PC-3 (cell line): Measurements from ENCODE around the gene CBY3. TPM values are rescaled to one million over a fixed set of nuclear protein-coding genes. Genes with fewer than 3 reads are reported as not detected.
"Not testable (repeated sequence)": the region's sequence is repeated elsewhere in the genome, so short reads cannot be mapped to it uniquely, and the experiment has no call there.

ENCODE experiments used
- ATAC-seq: fragments of 200-7000 bp; cut with Tn5 transposase; 2 replicates; pipeline ENCODE4 v1.9.1; 2020; ENCODE audit warnings: mild to moderate bottlenecking, moderate library complexity
- BruUV-seq: library from RNA; stranded (reverse); fragments of 400-500 nt; replicated peaks from 2 replicates; lab custom pipeline; 2021; lab: Mats Ljungman, UMichigan
- CTCF ChIA-PET: fragments of 300-600 bp; sonication (Branson Sonifier 250); formaldehyde crosslinking; loops from one replicate; lab custom pipeline; 2022; ENCODE audit warnings: antibody characterized with exemption; lab: Charles Lee
- POLR2A ChIA-PET: fragments of 300-600 bp; sonication (Branson Sonifier 250); formaldehyde crosslinking; loops from one replicate; lab custom pipeline; 2022; ENCODE audit warnings: antibody characterized with exemption; ENCODE audit not compliant: unreplicated experiment; lab: Charles Lee
- DNase-seq: peaks from one replicate; pipeline ENCODE4 v3.0.0-alpha.2; 2015
- H2AFZ ChIP-seq: fragments of 300-600 bp; sonication (generic); 2 replicates; pipeline ENCODE4 v1.6.0; 2016; ENCODE audit warnings: antibody characterized with exemption, low read length
- H3F3A ChIP-seq: fragments of 300-600 bp; sonication (generic); one replicate; pipeline ENCODE4 v1.6.0; 2017; ENCODE audit warnings: antibody characterized with exemption, low read length, control low read depth, mild to moderate bottlenecking; ENCODE audit not compliant: unreplicated experiment
- H3K27ac ChIP-seq: fragments of 300-600 bp; sonication (generic); 2 replicates; pipeline ENCODE4 v1.5.1; 2016; ENCODE audit warnings: mild to moderate bottlenecking, low read length
- H3K27me3 ChIP-seq: fragments of 300-600 bp; sonication (generic); 2 replicates; pipeline ENCODE4 v1.6.1; 2016; ENCODE audit warnings: low read length, mixed read lengths
- H3K36me3 ChIP-seq: fragments of 300-600 bp; sonication (generic); 2 replicates; pipeline ENCODE4 v1.6.1; 2016; ENCODE audit warnings: low read depth, mixed run types, low read length, mixed read lengths
- H3K4me1 ChIP-seq: fragments of 300-600 bp; sonication (generic); 2 replicates; pipeline ENCODE4 v1.5.1; 2016; ENCODE audit warnings: low read length; ENCODE audit not compliant: insufficient read depth
- H3K4me2 ChIP-seq: fragments of 300-600 bp; sonication (generic); 2 replicates; pipeline ENCODE4 v1.6.0; 2016; ENCODE audit warnings: low read length
- H3K4me3 ChIP-seq: fragments of 300-600 bp; sonication (generic); 2 replicates; pipeline ENCODE4 v1.5.1; 2016; ENCODE audit warnings: mild to moderate bottlenecking, low read length, mixed read lengths
- H3K79me2 ChIP-seq: fragments of 300-600 bp; sonication (generic); 2 replicates; pipeline ENCODE4 v1.6.1; 2017; ENCODE audit warnings: low read length, mixed read lengths
- H3K9ac ChIP-seq: fragments of 300-600 bp; sonication (generic); 2 replicates; pipeline ENCODE4 v1.6.0; 2016; ENCODE audit warnings: mild to moderate bottlenecking, low read length
- H3K9me2 ChIP-seq: fragments of 300-600 bp; sonication (generic); replicated peaks from 2 replicates; pipeline ENCODE4 v1.6.1; 2016; ENCODE audit warnings: mixed run types, low read length, mixed read lengths
- H3K9me3 ChIP-seq: fragments of 300-600 bp; sonication (generic); 2 replicates; pipeline ENCODE4 v1.6.1; 2016; ENCODE audit warnings: low read length, mixed read lengths
- H4K20me1 ChIP-seq: fragments of 300-600 bp; sonication (generic); 2 replicates; pipeline ENCODE4 v1.6.1; 2016; ENCODE audit warnings: low read length, mixed read lengths
- CTCF ChIP-seq: fragments of 300-600 bp; sonication (generic); conservative IDR thresholded peaks from 2 replicates; pipeline ENCODE4 v1.5.1; 2017; ENCODE audit warnings: antibody characterized with exemption, low read depth, mild to moderate bottlenecking, low read length
- EZH2 ChIP-seq: fragments of 300-600 bp; sonication (generic); IDR thresholded peaks from one replicate; pipeline ENCODE4 v1.6.1; 2017; ENCODE audit warnings: antibody characterized with exemption, mild to moderate bottlenecking, low read length; ENCODE audit not compliant: unreplicated experiment
- EZH2phosphoT487 ChIP-seq: fragments of 300-600 bp; sonication (generic); IDR thresholded peaks from 2 replicates; pipeline ENCODE4 v1.6.1; 2018; ENCODE audit warnings: mild to moderate bottlenecking, antibody characterized with exemption, low read length, borderline replicate concordance
- intact Hi-C: fragments of 100-400 bp; cut with micrococcal nuclease; formaldehyde crosslinking; loops from 2 replicates; pipeline ENCODE4 v1.9.0; 2023
- total RNA-seq: library from RNA; depleted of rRNA; stranded (reverse); fragments of >200 nt; gene quantifications from 2 replicates; pipeline ENCODE4 v1.2.3, GENCODE V29; 2014

The CBY3 gene
- total RNA-seq, 1 experiment from 2014 or later: 1.4 TPM

DNA sequence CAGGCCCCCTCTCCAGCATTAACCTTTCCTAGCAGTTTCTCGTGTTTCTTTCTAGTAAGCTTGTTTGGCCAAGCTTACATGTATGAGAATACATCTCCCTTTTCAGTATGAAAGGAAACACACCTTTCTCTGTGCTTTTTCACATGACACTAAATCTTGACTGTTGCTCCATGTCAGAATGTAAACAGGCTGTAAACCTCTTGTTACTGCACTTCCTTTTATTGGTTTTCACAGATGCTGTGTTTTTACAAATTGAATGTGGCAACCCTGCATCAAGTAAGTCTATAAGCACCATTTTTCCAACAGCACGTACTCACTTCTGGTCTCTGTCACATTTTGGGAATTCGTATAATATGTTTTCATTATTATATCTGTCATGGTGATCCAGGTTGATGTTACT, 15.8 kb upstream of the CBY3 start:
- Histone ChIP-seq H3F3A (no peaks in the 10 kb centered on the region), H3K9me3 (no peaks in the 10 kb centered on the region), H3K4me1 (peaks cover 7% of the 10 kb centered on the region; the same call in 1 of the 2 replicates), H3K4me2 (no peak overlapping the region), H3K27me3 (no peaks in the 10 kb centered on the region), H3K27ac (no peak overlapping the region), H3K36me3 (no peaks in the 10 kb centered on the region), H4K20me1 (peaks cover 17% of the 10 kb centered on the region), H3K9ac (no peak overlapping the region), H3K9me2 (no peaks in the 10 kb centered on the region), H3K4me3 (no peak overlapping the region), H2AFZ (no peak overlapping the region), H3K79me2 (peaks cover 39% of the 10 kb centered on the region)
- CTCF ChIA-PET: no interaction called here
- DNase-seq: no peak
- BruUV-seq: no TSS peak
- intact Hi-C loops: no loop called here
- TF ChIP-seq EZH2phosphoT487 (no peak), CTCF (no peak), EZH2 (no peak)
- POLR2A ChIA-PET: no interaction called here
- no peak for ATAC-seq

DNA sequence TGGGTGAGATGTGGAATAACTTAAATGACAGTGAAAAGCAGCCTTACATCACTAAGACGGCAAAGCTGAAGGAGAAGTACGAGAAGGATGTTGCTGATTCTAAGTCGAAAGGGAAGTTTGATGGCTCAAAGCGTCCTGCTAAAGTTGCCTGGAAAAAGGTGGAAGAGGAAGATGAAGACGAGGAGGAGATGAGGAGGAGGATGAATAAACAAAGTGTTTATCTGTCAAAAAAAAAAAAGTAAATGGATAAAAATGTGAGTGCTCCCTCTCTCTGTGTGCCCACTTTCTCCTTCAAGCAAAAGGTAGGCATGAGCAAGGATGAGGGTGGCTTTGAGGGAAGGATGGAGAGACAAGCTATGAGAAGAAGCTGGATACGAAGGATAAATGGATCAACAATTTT, 13.7 kb upstream of the CBY3 start:
- DNase-seq (no peak), ATAC-seq (no peak)
- Histone ChIP-seq H4K20me1 (peaks cover 3% of the 10 kb centered on the region), H3K9me2 (no peaks in the 10 kb centered on the region), H3K27ac (no peak overlapping the region), H3K4me1 (0 out of 2 replicates have a peak, but pooled peaks cover 3% of the 10 kb centered on the region), H3K4me3 (no peak overlapping the region), H2AFZ (no peak overlapping the region), H3K27me3 (no peaks in the 10 kb centered on the region), H3K4me2 (no peak overlapping the region), H3K9ac (no peak overlapping the region), H3K79me2 (peaks cover 19% of the 10 kb centered on the region), H3K36me3 (no peaks in the 10 kb centered on the region), H3F3A (no peaks in the 10 kb centered on the region), H3K9me3 (no peaks in the 10 kb centered on the region)
- TF ChIP-seq CTCF (no peak), EZH2 (no peak), EZH2phosphoT487 (no peak)
- intact Hi-C loops: no loop called here
- CTCF ChIA-PET: no interaction called here
- POLR2A ChIA-PET: no interaction called here
- BruUV-seq: no TSS peak

GRCh38 chr5:179689212-179689611, 8.4 kb upstream of the CBY3 start:
- H3K27ac ChIP-seq, CTCF ChIA-PET, H3K36me3 ChIP-seq, intact Hi-C loops, H3K9me3 ChIP-seq, H3K4me2 ChIP-seq, H3K9me2 ChIP-seq, BruUV-seq, H3K4me1 ChIP-seq, ATAC-seq, POLR2A ChIA-PET, H3K79me2 ChIP-seq, H2AFZ ChIP-seq, H3K27me3 ChIP-seq, H3F3A ChIP-seq, H4K20me1 ChIP-seq, H3K9ac ChIP-seq, H3K4me3 ChIP-seq, DNase-seq: not testable (repeated sequence)
